Ascending aorta (tissue), 2 donors: ENCODE measurements around the gene COQ3. TPM values are rescaled to one million over a fixed set of nuclear protein-coding genes. Genes with fewer than 3 reads are reported as not detected.

Experiments
- DNase-seq, 2 donors: peaks; one replicate each; pipeline ENCODE4 v3.0.0-alpha.2; 2019; ENCODE audit warnings: low spot score in 2 of 2
- H3K27ac ChIP-seq, 2 donors: fragments of 200-600 bp; sonication (generic); one replicate each; pipeline ENCODE4 v1.5.1; 2016 to 2017; ENCODE audit warnings: mild to moderate bottlenecking in 1 of 2
- H3K27me3 ChIP-seq: fragments of 200-600 bp; sonication (generic); one replicate; pipeline ENCODE4 v1.5.1; 2017
- H3K36me3 ChIP-seq, 2 donors: fragments of 200-600 bp; sonication (generic); one replicate each; pipeline ENCODE4 v1.5.1; 2016
- H3K4me1 ChIP-seq, 2 donors: fragments of 200-600 bp; sonication (generic); one replicate each; pipeline ENCODE4 v1.5.1; 2016 to 2017; ENCODE audit warnings: mild to moderate bottlenecking in 1 of 2
- H3K4me3 ChIP-seq, 2 donors: fragments of 200-600 bp; sonication (generic); one replicate each; pipeline ENCODE4 v1.5.1; 2016 to 2017; ENCODE audit warnings: mild to moderate bottlenecking in 1 of 2
- H3K9me3 ChIP-seq, 2 donors: fragments of 200-600 bp; sonication (generic); one replicate each; pipeline ENCODE4 v1.5.1; 2016
- CTCF ChIP-seq, 3 experiments: fragments of 200-600 bp in 2 of 3; fragments of 450-650 bp in 1 of 3; sonication (generic) in 2 of 3; IDR thresholded peaks; one replicate each; pipeline ENCODE4 v1.5.1; 2016 to 2019; ENCODE audit warnings: antibody characterized with exemption in 3 of 3, mild to moderate bottlenecking in 1 of 3, moderate library complexity in 1 of 3
- intact Hi-C: fragments of 100-400 bp; cut with DNase I; formaldehyde crosslinking; loops from one replicate; pipeline ENCODE4 v1.15.1; 2023
- total RNA-seq: library from RNA; depleted of rRNA; stranded (reverse); fragments of >200 nt; gene quantifications from one replicate; pipeline ENCODE4 v1.1.0, GENCODE V29; 2016

Gene COQ3
- total RNA-seq, 1 donor from 2014 or later = 1.7 TPM

GRCh38 chr6:99416892-99417767 is 23.1 kb upstream of the COQ3 start:
- Histone ChIP-seq H3K9me3 (no peaks in the 10 kb centered on the region), H3K36me3 (peaks cover 0 to 4% of the 10 kb centered on the region in 2 donors), H3K4me3 (no peak overlapping the region), H3K27me3 (no peaks in the 10 kb centered on the region), H3K27ac (no peak overlapping the region), H3K4me1 (peaks cover 0 to 24% of the 10 kb centered on the region in 2 donors)
- intact Hi-C loops = no loop called here
- no peak for TF ChIP-seq CTCF (IDR thresholded peaks at IDR 0.05)
- DNase-seq = no peak

GRCh38 chr6:99416226-99416625 is 22.2 kb upstream of the COQ3 start:
- DNase-seq = no peak
- Histone ChIP-seq H3K36me3 (peaks cover 0 to 4% of the 10 kb centered on the region in 2 donors), H3K9me3 (no peaks in the 10 kb centered on the region), H3K4me3 (no peak overlapping the region), H3K27ac (no peak overlapping the region), H3K4me1 (peaks cover 0 to 15% of the 10 kb centered on the region in 2 donors), H3K27me3 (no peaks in the 10 kb centered on the region)
- TF ChIP-seq CTCF (IDR thresholded peaks at IDR 0.05) = no peak
- intact Hi-C loops = no loop called here

GRCh38 chr6:99415446-99415845 is 21.5 kb upstream of the COQ3 start:
- peaks cover 0 to 12% of the 10 kb centered on the region in 2 donors for H3K4me1 ChIP-seq
- TF ChIP-seq CTCF (IDR thresholded peaks at IDR 0.05) = no peak
- H3K27me3 ChIP-seq = no peaks in the 10 kb centered on the region
- no peak for DNase-seq
- H3K27ac ChIP-seq = no peak overlapping the region
- H3K4me3 ChIP-seq = no peak overlapping the region
- no peaks in the 10 kb centered on the region for H3K9me3 ChIP-seq
- intact Hi-C loops = no loop called here
- H3K36me3 ChIP-seq = peaks cover 4 to 5% of the 10 kb centered on the region in 2 donors

- no peak overlapping the region for H3K27ac ChIP-seq
- intact Hi-C loops = no loop called here
- H3K4me3 ChIP-seq = no peak overlapping the region
- peaks cover 28 to 29% of the 10 kb centered on the region in 2 donors for H3K36me3 ChIP-seq
- TF ChIP-seq CTCF (IDR thresholded peaks at IDR 0.05) = no peak
- H3K27me3 ChIP-seq = no peaks in the 10 kb centered on the region
- H3K9me3 ChIP-seq = no peaks in the 10 kb centered on the region
- H3K4me1 ChIP-seq = peaks cover 0 to 10% of the 10 kb centered on the region in 2 donors
- no peak for DNase-seq
Measured at GRCh38 chr6:99412065-99412464, 18.1 kb upstream of the COQ3 start.

- TF ChIP-seq CTCF (IDR thresholded peaks at IDR 0.05) = no peak
- peaks cover 51 to 53% of the 10 kb centered on the region in 2 donors for H3K36me3 ChIP-seq
- no peaks in the 10 kb centered on the region for H3K4me1 ChIP-seq
- H3K4me3 ChIP-seq = no peak overlapping the region
- H3K9me3 ChIP-seq = no peaks in the 10 kb centered on the region
- H3K27ac ChIP-seq = no peak overlapping the region
- no peak for DNase-seq
- no peaks in the 10 kb centered on the region for H3K27me3 ChIP-seq
- intact Hi-C loops = no loop called here
Measured at GRCh38 chr6:99409672-99410071, 15.7 kb upstream of the COQ3 start.
